ENCODE results near the gene CCDC92.

The CCDC92 gene

GRCh38 chr12:123960029-123960735 is 12.4 kb downstream of the CCDC92 start:
- TF ChIP-seq TCF4 (CRISPR knock-in tag; IDR thresholded peaks at IDR 0.05; ENCODE audit: borderline replicate concordance) (no peak), POU6F1 (CRISPR knock-in tag; IDR thresholded peaks at IDR 0.05; ENCODE audit: borderline replicate concordance, low read depth) (no peak), PPARA (CRISPR knock-in tag; IDR thresholded peaks at IDR 0.05; ENCODE audit: borderline replicate concordance) (no peak), ESRRG (CRISPR knock-in tag; IDR thresholded peaks at IDR 0.05) (no peak)
- ATAC-seq = no peak

- no peak for TF ChIP-seq PPARA (CRISPR knock-in tag; IDR thresholded peaks at IDR 0.05; ENCODE audit: borderline replicate concordance)
- TF ChIP-seq TCF4 (CRISPR knock-in tag; IDR thresholded peaks at IDR 0.05; ENCODE audit: borderline replicate concordance) = no peak
- TF ChIP-seq ESRRG (CRISPR knock-in tag; IDR thresholded peaks at IDR 0.05) = no peak
- TF ChIP-seq GLIS3 (CRISPR knock-in tag; IDR thresholded peaks at IDR 0.05) = no peak
- TF ChIP-seq RARB (CRISPR knock-in tag; IDR thresholded peaks at IDR 0.05) = no peak
- no peak for TF ChIP-seq CSDC2 (CRISPR knock-in tag; IDR thresholded peaks at IDR 0.05)
- TF ChIP-seq ZNF8 (CRISPR knock-in tag; IDR thresholded peaks at IDR 0.05) = no peak
- no peak for TF ChIP-seq CSRNP3 (CRISPR knock-in tag; IDR thresholded peaks at IDR 0.05)
- no peak for TF ChIP-seq PATZ1 (CRISPR knock-in tag; IDR thresholded peaks at IDR 0.05; ENCODE audit: borderline replicate concordance)
- TF ChIP-seq ZC3H10 (CRISPR knock-in tag; IDR thresholded peaks at IDR 0.05) = no peak
- ATAC-seq = no peak
Observed at GRCh38 chr12:123958876-123959275, 13.8 kb downstream of the CCDC92 start.

- TF ChIP-seq ESRRG (CRISPR knock-in tag; IDR thresholded peaks at IDR 0.05) = no peak
- TF ChIP-seq RARB (CRISPR knock-in tag; IDR thresholded peaks at IDR 0.05) = no peak
- TF ChIP-seq POU6F1 (CRISPR knock-in tag; IDR thresholded peaks at IDR 0.05; ENCODE audit: borderline replicate concordance, low read depth) = no peak
- ATAC-seq = no peak
Observed at GRCh38 chr12:123958462-123958861, 14.2 kb downstream of the CCDC92 start.

- TF ChIP-seq ISL1 (CRISPR knock-in tag; IDR thresholded peaks at IDR 0.05) (no peak), CREB5 (CRISPR knock-in tag; IDR thresholded peaks at IDR 0.05; ENCODE audit: low read depth) (no peak), TOX (CRISPR knock-in tag; IDR thresholded peaks at IDR 0.05; ENCODE audit: borderline replicate concordance) (no peak), ARNTL (CRISPR knock-in tag; IDR thresholded peaks at IDR 0.05; ENCODE audit: borderline replicate concordance, low read depth) (no peak), BACH2 (CRISPR knock-in tag; IDR thresholded peaks at IDR 0.05; ENCODE audit: borderline replicate concordance) (no peak), PPARA (CRISPR knock-in tag; IDR thresholded peaks at IDR 0.05; ENCODE audit: borderline replicate concordance) (no peak), RARB (CRISPR knock-in tag; IDR thresholded peaks at IDR 0.05) (no peak), ZNF8 (CRISPR knock-in tag; IDR thresholded peaks at IDR 0.05) (no peak), TSHZ2 (CRISPR knock-in tag; IDR thresholded peaks at IDR 0.05) (no peak), ZNF70 (CRISPR knock-in tag; IDR thresholded peaks at IDR 0.05) (no peak), CSDC2 (CRISPR knock-in tag; IDR thresholded peaks at IDR 0.05) (no peak)
- no peak for ATAC-seq
Observed at GRCh38 chr12:123957196-123957595, 15.4 kb downstream of the CCDC92 start.
